HG02642 (cell line): ENCODE results near the gene BMP8A.
A peak's percentile ranks its signal among the peaks of the same experiment; 100 is the strongest.
"Not testable (repeated sequence)": the region's sequence is repeated elsewhere in the genome, so short reads cannot be mapped to it uniquely, and the experiment has no call there.

Experiments used
- ATAC-seq: cut with Tn5 transposase; IDR thresholded peaks from one replicate; pipeline ENCODE4 v1.9.1; 2021; ENCODE audit warnings: mild to moderate bottlenecking; ENCODE audit not compliant: unreplicated experiment, poor library complexity

Gene BMP8A

DNA sequence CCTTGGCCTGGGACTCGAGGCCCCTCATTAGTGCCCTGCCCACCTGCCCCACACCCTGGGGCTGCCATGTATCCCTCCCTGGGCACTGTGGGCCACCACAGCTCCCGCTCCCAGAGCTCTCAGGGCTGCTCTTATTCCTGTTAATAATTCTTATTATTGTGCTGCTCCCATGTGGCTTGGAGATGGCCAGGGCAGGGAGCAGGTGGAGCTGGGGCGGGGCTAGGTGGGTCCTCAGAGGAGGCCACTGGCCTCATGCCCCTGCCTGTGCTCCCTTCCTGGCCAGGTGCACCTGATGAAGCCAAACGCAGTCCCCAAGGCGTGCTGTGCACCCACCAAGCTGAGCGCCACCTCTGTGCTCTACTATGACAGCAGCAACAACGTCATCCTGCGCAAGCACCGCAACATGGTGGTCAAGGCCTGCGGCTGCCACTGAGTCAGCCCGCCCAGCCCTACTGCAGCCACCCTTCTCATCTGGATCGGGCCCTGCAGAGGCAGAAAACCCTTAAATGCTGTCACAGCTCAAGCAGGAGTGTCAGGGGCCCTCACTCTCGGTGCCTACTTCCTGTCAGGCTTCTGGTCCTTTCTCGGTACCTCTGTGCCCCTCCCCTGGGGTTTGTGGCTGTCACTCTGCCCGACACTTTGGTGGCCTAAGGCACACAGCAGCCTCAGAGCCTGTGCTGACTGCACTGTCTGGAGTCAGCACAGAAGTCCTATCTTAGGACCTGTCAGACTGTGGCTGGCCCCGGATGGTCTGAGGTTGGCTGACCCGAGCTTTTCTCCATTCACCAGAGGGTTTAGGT, 34.1 kb downstream of the BMP8A start:
- peak; percentile 89 for ATAC-seq

DNA sequence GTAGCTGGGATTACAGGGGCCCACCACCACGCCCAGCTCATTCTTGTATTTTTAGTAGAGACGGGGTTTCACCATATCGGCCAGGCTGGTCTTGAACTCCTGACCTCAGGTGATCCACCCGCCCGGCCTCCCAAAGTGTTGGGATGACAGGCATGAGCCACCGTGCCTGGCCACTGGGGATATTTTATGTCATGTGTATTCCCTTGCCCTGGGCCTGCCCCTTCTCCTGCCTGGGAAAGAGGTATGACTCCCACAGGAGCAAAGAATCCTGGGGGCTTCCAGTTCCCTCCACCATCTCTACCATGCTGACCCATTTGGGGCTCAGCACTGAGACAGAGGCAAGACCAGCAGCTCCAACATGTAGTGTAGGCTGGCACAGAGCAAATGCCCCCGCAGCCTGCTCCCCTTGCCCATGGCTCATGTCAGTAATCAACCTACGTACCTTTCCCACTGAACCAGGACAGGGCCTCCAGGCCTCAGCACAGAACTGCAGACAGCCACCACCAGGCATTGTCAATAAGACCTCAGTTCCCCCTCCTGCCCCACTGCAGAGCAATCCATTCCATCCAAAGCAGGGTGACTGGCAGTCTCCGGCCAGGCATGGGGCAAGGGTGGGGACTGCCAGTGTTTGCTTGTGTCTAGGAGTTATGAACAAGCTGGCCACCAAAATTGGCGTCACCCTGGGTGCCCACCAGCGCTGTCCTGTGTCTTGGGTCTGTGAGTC, 35.2 kb downstream of the BMP8A start:
- no peak for ATAC-seq

DNA sequence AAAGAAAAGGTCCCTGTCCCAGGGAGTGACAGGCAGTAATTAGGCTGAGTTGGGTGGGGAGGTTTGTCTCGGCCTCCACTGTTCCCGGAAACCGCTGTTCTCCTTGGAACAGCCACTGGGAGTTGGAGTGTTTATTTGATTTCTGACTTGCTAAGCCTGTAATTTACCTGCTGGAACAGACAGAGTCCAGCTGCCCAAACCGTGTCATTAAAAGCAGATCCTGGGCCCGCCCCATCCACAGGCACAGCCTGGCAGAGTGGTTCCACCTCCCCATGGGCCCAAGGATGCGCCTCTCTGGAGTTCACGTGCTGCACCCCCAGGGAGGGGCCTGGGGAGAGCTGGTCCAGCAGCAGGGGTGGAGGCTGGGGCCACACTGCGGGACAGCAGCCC, 35.7 kb downstream of the BMP8A start:
- ATAC-seq: not testable (repeated sequence)

DNA sequence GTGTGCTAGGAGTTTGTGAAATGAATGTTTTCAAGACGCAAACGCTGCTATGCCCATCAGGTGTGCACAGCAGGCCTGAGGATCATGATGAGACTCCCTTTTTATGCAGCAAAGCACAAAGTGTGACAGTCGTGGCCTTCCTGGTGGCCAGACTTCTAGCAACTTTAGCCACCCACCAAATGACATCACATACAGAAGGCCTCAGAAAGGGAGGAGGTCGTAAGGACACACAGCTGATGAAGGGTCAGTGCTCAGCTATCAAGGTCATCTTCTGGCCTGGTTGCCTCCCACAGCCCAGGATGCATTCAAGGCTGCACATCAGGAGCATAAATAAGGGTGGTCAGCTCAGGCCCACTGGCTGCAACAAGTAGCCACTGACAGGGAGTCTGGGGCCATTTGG, 36.6 kb downstream of the BMP8A start:
- no peak for ATAC-seq

DNA sequence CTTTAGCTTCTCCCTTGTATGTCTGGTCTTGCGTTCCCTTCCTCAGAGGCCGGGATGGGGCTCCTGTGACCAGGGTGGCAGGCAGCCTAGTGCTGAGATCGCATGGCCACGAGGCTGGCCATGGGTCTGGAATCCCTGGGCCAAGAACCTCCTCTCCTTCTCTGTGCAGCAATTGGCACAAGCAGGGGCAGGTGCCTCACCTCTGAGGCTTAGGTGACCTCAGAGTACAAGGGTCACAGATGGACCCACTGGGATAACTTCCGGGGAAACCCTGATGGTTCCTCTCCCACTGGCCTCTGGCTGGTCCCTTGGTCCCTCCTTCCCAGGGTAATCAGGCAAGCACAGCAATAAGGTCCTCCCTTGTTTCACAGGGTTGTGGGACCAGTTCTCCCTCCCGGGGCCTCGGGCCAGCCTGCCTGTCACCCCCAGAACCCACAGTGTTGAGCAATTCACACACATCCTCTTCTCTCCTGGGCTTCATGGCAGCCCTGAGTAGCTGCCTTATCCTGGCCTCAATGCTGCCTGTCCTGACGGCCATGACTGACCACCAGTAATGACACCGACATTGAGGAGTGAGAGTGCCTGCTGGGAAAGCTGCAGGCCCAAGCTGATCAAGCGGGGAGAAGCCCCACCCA, 38.6 kb downstream of the BMP8A start:
- no peak for ATAC-seq

DNA sequence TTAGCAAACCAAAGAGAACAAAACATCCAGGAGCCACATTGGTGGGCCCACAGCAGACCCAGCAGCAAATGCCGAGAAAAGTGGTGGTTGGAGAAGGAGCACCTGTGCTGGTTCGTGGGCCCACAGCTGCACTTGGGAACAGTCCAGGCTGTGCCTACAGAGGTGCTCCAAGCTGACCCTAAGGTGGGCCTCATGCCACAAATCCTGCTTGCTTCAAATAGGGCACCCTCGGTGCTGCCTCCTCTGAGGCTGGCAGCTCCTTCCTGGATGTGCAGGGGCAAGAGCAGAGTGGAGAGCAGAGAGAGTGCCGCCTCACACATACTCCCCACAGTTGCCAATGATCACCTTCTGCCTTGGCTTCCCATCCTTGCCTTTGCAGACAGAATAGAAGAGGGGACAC, 40.1 kb downstream of the BMP8A start:
- ATAC-seq: no peak

DNA sequence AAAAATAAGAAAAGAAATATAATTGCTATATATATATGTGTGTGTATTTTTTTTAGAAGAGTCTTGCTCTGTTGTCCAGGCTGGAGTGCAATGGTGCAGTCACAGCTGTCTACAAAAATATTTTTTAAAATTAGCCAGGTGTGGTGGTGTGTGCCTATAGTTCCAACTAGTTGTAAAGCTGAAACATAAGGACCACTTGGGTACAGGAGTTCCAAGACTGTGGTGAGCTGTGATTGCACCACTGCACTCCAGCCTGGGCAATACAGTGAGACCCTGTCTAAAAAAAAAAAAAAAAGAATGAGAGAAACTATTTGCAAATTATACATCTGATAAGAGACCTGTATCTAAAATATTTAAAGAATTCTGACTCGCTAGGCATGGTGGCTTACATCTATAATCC, 42.0 kb downstream of the BMP8A start:
- ATAC-seq: no peak

GRCh38 chr1:39538531-39539251, 47.3 kb downstream of the BMP8A start:
- ATAC-seq: no peak

- ATAC-seq: no peak
Measured at GRCh38 chr1:39539252-39539790, 47.9 kb downstream of the BMP8A start.

DNA sequence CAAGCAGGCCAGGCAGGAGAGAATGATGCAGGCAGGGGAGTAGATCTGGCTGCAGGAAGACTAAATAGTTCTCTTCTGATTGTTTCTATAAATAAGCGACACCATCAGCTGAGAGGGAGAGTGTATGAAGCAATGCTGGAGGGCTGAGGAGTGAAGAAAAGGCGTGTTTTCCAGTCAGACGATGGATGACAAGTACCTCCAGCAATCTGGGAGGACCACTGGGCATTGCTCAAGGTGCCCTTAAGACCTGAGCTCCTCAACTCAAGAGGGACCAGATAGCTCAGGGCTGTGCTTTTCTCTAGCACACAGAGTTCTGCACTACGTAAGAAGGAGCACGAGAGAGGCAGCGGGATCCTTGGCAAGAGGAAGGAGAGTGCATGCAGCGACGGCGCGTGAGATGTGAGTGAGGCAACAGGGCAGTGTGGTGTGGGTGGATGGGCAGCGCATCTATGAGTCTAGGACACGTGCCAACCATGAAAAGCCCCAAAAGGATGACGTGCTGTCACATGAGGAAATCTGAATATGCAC, 49.1 kb downstream of the BMP8A start:
- ATAC-seq: no peak

GRCh38 chr1:39542924-39543323, 51.5 kb downstream of the BMP8A start:
- no peak for ATAC-seq

DNA sequence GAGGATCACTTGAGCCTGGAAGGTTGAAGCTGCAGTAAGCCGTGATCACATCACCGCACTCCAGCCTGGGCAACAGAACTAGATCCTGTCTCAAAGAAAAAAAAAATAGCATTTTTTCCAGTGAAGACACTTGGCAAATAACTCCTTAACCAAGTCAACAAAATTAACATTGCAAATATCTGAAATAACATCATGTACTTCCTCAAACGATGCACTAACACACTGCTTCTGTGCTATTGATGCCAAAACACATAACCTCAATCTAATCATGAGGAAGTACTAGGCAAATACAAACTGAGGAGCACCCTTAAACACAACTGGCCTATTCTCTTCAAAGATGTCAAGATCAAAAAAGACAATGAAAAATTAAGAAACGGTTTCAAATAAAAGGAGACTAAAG, 52.9 kb downstream of the BMP8A start:
- ATAC-seq: no peak

DNA sequence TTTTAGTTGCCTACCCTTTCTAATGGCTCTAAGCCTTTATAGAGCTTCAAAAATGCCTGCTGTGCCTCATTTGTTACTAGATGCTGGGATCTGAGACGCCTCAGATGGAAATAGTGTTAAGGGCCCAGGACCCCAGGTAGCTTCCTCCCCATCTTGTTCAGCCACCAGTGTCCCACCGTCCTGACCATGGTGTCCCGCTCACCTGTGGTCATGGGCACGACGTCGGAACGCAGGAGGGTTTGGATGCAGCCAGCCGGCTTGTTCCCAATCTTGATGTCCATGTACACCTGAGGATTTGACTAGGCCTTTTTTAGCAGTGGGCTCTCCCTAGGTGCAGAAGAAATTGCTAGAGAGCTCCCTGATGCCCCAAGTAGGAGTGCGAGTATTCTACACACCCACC, 54.1 kb downstream of the BMP8A start:
- no peak for ATAC-seq

DNA sequence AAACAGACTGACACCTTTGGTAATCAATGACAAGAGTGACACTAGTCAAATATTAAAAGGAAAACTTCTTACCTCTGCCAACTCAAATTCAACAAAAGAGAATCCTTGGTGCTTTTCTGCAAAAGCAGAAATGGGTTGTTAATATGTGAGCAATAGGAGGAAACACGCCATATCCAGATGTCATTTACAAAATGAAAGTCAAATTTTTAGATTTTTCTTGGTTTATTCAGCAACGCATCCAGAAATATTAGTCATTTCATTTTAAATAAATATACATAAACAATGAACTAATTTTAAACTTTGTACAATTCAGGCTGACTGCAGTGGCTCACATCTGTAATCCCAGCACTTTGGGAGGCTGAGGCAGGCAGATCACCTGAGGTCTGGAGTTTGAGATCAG, 62.8 kb downstream of the BMP8A start:
- no peak for ATAC-seq

- no peak for ATAC-seq
Measured at GRCh38 chr1:39561279-39561678, 69.8 kb downstream of the BMP8A start.

- ATAC-seq: no peak
Measured at GRCh38 chr1:39562886-39563285, 71.5 kb downstream of the BMP8A start.

DNA sequence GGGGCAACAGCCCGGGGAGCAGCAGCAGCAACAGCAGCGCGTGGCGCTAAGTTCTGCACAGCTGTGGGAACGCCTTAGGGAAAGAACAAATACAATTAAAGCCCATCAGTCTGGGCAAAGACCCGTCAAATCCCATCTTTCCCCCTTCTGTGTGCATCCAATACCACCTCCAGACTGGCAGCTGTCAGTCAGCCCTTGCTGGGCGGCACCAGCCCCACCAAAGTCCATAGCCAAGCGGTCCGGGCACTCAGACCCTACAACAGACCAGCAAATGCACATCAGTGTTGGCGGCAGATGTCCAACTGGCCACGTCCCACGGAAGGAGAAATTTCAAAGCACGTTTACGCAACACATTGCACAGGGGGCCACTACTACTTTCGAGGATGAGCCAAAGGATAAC, 72.2 kb downstream of the BMP8A start:
- ATAC-seq: no peak

DNA sequence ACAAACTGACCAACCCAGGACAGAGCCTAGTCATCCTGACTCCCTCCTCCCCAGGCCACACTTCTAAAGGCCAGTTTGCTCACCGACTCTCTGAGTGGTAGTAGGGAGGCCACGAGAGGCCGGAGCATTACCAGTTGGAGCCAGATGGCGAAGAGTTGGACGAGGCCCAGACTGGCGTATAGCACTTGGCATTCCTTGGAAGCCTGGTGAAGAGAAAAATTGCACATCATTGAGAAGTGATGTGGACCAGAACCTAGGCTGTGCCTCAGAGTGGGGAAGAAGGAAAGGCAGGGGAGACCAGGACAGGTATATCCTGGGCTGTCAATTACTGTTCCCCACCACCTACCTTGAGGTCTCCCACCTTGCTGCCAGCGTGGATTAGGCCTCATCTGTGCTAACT, 72.9 kb downstream of the BMP8A start:
- ATAC-seq: no peak

- ATAC-seq: no peak
Measured at GRCh38 chr1:39564941-39565340, 73.5 kb downstream of the BMP8A start.

- ATAC-seq: no peak
Measured at GRCh38 chr1:39566441-39567137, 75.2 kb downstream of the BMP8A start.
